CD1c-positive myeloid dendritic cell (primary cell): ENCODE data around the gene FBXW5.
A peak's percentile ranks its signal among the peaks of the same experiment; 100 is the strongest.

Experiments used
- DNase-seq: peaks from one replicate; pipeline ENCODE4 v3.0.0-alpha.2; 2016; ENCODE audit errors: extremely low spot score

Gene FBXW5

GRCh38 chr9:136934277-136934676 lies 10.3 kb downstream of the FBXW5 start:
- no peak for DNase-seq

DNA sequence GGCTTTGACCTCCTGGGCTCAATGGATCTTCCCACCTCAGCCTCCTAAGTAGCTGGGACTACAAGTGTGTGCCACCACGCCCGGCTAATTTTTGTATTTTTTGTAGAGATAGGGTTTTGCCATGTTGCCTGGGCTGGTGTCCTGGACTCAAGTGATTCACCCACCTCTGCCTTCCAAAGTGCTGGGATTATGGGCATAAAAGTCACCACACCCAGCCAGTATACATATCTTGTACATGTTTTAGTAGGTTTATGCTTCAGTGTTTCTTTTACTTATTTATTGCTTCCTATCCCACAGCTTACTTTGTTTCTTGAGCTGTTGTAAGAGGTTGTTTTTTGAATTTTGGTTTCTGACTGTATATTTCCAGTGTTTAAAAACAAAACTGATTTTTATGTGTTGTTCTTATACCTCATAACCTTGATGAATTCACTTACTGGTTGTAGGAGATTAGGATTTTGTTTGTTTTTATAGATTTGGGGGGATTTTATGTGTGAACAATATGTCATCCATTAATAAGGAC lies 12.9 kb downstream of the FBXW5 start:
- no peak for DNase-seq

GRCh38 chr9:136930014-136930413 lies 14.5 kb downstream of the FBXW5 start:
- no peak for DNase-seq

DNA sequence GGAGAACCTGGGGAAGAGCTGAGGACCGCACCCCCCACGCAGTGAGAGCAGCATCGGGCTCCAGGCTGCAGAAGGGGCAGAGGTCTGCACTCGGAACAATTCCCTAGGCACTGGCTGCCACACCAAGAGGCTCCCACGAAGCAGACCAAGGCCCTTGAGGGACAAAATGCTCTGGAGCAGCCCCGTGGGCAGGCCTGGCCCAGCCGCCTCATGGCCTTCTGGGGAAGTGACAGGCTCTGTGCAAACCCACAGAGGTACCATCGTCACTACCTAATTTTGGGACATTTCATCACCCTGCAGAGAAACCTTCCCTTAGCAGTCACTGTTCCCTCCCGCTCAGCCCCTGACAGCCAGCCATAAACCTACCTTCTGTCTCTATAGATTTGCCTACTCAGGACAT lies 15.9 kb downstream of the FBXW5 start:
- DNase-seq = peak; percentile 87

DNA sequence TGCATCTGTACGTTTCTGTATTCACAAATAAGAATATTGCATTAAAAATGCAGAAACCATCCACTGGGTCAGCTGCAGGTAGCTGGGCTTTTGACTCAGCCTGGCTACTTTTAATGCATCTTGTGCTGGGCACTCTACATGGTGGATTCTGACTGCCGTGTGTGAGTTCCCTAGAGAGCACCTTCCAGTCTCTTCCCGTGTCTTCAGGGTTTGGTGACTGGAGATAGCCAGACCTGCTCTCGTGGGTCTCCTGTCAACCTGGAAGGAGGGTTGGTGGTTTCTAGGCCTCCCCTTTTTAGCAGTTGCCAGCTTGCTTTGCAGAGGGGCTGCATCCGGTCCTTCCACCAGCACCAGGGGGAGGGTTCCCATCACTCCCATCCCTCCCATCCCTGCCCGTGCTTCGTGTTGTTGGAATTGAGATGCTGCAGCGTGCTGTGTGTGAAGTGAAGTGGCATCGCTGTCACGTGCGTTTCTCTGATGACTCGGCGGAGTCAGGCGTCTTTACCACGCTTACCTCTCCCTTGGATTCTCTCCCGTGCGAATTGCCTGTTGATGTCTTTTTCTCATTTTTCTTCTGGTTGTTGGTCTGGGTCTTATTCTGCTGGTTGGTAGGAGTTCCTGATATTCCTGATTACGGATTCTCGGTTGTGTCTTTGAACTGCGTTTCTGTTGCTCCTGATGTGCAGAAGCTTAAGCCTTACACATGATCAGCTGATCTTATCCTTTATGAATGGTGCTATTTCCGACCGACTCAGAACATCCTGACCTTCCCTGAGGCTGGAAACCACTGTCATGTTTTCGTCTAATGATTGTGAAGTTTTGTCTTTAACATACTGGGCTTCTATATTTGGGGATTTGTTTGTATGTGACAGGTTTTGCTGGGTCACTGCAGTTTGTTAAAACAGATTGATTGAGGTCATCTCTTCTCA lies 16.9 kb downstream of the FBXW5 start:
- no peak for DNase-seq

GRCh38 chr9:136926749-136927148 lies 17.8 kb downstream of the FBXW5 start:
- no peak for DNase-seq

- DNase-seq = no peak
Measured at GRCh38 chr9:136926154-136926704, 18.3 kb downstream of the FBXW5 start.

DNA sequence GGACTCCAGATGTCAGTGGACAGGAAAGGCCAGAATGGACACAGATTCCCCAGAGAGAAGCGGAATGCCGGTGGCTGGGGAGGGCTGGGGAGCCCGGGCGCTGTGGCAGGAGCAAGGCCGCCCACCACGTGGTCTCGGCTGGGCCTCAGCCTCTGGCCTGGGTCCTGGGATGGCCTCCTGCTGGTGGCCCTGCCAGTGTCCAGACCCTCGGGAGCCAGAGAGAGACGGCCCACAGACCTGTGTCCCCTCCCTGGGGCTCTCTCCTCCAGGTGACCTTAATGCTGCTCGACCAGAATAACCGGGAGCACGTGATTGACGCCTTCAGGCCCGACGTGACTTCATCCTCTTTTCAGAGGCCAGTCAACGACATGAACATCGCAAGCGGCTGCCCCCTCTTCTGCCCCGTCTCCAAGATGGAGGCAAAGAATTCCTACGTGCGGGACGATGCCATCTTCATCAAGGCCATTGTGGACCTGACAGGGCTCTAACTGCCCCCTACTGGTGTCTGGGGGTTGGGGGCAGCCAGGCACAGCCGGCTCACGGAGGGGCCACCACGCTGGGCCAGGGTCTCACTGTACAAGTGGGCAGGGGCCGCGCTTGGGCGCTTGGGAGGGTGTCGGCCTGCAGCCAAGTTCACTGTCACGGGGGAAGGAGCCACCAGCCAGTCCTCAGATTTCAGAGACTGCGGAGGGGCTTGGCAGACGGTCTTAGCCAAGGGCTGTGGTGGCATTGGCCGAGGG lies 19.0 kb downstream of the FBXW5 start:
- DNase-seq = no peak

DNA sequence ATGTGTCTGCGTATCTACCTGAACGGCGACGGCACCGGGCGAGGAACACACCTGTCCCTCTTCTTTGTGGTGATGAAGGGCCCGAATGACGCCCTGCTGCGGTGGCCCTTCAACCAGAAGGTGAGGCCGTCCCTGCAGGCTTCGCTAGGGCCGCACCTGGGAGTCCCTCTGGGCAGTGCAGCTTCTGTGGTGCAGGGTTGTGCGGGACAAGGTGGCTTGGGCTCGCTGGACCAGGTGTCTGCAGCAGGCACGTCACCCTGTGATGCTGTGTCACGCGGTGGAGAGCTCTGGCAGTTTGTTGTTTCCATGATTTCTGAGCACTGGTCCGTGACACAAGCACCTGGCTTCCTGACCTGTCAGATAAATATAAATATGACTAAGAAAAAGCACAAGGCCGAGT lies 20.7 kb downstream of the FBXW5 start:
- DNase-seq = no peak

DNA sequence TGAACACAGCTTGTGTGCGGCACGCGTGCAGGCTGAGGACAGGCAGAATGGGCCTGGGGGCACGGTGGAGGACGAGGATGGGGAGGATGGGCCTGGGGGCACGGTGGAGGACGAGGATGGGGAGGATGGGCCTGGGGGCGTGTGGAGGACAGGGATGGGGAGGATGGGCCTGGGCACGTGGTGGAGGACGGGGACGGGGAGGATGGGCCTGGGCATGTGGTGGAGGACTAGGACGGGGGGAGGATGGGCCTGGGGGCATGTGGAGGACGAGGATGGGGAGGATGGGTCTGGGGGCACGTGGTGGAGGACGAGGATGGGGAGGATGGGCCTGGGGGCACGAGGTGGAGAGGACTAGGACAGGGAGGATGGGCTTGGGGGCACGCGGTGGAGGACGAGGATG lies 22.0 kb downstream of the FBXW5 start:
- DNase-seq = no peak

GRCh38 chr9:136921718-136922117 lies 22.8 kb downstream of the FBXW5 start:
- DNase-seq = no peak

DNA sequence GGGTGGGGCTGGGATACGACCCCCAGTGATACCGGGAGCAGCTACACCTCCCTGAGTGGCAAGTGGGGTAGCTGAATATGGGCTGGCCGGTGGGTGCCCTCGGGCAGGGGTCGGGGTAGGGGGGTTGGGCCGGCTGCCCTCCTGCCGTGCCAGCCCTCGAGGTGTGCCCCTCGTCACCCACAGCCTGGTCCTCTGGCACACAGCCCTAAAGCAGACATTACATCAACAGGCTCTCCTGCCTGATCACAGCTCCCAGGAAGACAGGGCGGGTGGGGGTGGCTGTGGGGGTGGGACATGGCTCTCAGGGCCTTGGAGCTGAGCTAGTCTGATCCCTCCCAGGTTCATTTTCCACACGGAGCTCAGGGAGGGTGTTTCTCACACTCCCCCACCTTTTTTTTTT lies 23.2 kb downstream of the FBXW5 start:
- no peak for DNase-seq

GRCh38 chr9:136920734-136921231 lies 23.8 kb downstream of the FBXW5 start:
- DNase-seq = no peak

GRCh38 chr9:136920069-136920468 lies 24.5 kb downstream of the FBXW5 start:
- DNase-seq = no peak

DNA sequence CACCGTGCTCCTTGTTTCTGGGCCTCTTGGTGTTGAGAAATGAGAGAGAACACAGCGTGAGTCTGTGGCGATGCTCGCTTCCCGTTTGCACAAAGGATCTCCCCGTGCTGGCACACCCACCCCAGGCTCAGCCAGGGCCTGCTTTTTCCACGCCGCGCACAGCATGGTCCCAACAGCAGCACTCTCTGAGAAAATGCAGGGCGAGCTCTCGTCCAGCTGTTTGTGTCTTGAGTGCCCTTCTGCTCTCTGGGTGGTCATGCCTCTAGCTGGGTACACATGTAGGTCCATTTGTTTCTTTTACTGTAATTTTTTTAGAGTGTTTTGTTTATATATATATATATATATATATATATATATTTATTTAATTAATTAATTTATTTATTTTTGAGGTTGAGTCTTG lies 26.6 kb downstream of the FBXW5 start:
- DNase-seq = no peak

GRCh38 chr9:136916330-136917184 lies 28.0 kb downstream of the FBXW5 start:
- no peak for DNase-seq

- no peak for DNase-seq
Measured at GRCh38 chr9:136915632-136916329, 28.8 kb downstream of the FBXW5 start.

DNA sequence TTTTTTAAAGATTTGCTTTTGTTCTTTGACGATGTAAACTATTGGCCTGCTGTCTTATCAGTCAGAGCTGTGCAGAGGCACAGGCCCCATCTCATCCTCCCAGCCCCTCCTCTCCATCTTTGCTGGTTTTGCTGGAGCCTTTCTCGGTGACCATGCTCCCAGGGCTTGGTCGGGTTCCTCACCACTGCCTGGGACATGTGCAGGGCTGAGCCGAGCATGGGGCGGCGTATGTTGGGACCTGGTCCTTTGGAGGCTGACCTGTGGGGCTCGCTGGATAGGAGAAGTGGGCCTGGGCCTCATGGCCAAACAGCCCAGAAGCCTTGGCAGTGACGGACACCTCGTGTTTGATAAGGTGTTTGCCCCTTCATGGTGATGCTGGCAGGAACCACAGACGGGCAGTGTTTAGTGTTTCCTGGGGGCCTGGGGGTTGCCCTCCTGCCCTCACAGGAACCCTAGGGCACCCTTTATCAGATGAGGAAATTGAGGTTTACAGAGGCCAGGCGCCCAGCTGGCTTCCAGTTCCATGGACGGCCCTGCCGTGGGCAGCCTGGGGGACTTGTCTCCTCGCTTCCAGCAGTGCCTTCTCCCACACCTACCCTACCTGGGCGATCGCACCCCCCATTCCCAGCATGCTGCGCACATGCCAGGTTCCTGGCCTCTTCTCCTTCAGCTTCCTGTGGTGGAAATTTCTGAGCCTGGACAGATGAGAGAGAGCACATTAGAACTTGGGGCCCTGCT lies 30.7 kb downstream of the FBXW5 start:
- DNase-seq = no peak

- no peak for DNase-seq
Measured at GRCh38 chr9:136910901-136911245, 33.7 kb downstream of the FBXW5 start.
